GM19438 (cell line): ENCODE results near the gene CFAP61.

Experiments used
- ATAC-seq: cut with Tn5 transposase; IDR thresholded peaks from one replicate; pipeline ENCODE4 v1.9.1; 2021; ENCODE audit warnings: low read depth; ENCODE audit not compliant: unreplicated experiment

Gene CFAP61

DNA sequence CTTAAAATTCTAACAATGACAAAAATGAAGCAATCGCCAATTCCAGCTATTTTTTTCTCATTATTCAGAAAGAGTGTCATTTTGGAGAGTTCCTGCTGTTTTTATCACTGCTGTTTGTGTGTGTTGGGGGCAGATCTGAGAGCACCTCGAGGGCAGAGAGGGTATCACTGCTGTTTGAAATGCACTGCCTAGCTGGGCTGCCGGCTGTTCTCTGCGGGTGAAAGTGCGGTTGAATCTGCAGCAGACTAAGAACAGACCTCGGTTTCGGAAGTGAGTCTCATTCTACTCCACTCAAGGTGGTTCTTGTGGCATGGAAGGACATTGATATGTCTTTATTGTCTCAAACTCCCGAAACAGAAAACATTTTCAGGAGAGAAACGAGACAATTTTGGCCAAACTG, 333.9 kb downstream of the CFAP61 start:
- ATAC-seq: no peak

DNA sequence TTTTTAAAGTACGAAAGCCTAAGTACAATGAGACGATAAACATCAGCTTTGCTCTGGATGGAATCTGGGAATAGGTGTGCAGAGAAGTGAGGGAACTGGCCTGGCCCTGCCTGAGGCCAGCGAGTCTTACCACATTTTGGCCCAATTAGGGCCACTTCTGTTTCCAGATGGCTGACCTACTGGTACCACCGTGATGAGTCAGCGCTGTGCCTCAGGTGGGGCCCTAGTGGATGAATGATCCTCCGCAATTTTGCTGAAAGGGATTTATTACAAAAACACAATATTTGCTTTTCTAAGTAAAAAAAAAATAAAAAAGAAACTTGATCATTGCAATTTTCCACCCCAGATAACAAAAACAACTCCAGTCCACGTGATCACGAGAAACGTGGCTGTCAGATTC, 338.1 kb downstream of the CFAP61 start:
- ATAC-seq: no peak

GRCh38 chr20:20391115-20391514, 338.8 kb downstream of the CFAP61 start:
- ATAC-seq: no peak

GRCh38 chr20:20391766-20392165, 339.4 kb downstream of the CFAP61 start:
- no peak for ATAC-seq

- no peak for ATAC-seq
These were observed 341.1 kb downstream of the CFAP61 start for GRCh38 chr20:20393207-20394120.

GRCh38 chr20:20395087-20395486, 342.8 kb downstream of the CFAP61 start:
- no peak for ATAC-seq

DNA sequence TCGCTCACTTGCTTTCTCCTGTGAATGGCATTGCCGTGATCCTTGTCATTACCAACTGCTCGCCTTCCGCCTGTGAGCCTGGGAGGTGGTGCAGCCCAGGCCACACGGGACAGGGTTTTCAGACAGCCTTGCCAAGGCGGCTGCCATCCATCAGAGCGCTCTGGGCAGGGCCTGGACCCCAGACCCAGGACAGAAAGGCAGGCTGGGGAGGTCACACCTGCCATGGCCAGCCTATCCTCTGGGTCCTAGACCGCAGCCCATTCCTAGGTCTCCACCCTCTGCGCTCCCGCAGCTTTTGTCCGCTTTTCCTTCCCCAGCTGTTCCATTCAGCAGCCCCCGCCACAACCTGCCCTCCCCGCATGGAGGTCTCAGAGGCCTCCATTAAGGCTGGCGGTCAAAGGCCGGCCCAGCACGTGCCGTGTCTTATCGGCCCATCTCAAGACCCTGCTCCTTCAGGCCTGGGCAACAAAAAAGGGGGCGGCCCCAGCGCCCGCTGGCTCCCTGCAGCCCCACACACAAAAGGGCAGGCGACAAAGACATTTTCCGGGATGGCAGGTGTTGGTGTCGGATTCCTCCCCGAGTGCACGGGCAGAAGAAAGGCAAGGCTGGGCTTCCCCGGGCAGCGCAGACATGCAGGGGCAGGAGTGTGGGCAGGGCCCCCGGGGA, 343.7 kb downstream of the CFAP61 start:
- no peak for ATAC-seq

DNA sequence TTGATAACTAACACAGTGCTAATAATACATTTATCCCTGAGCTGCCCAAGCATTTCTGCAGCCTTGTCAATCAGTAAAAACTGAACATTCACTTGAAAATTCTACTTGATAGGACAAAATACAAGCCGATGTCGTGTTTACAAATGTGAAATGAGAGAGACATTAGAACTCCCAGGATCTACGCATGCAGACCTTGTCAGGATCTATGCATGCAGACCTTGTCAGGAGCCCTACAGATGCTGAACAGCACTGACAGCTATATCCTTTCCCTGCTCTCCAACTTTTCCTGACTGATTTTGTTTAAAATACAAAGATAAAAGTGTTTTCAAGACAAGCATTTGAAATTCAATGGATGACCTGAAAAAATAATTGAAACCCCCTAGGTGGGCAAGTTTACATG, 344.5 kb downstream of the CFAP61 start:
- no peak for ATAC-seq

- no peak for ATAC-seq
These were observed 345.8 kb downstream of the CFAP61 start for GRCh38 chr20:20398123-20398522.

DNA sequence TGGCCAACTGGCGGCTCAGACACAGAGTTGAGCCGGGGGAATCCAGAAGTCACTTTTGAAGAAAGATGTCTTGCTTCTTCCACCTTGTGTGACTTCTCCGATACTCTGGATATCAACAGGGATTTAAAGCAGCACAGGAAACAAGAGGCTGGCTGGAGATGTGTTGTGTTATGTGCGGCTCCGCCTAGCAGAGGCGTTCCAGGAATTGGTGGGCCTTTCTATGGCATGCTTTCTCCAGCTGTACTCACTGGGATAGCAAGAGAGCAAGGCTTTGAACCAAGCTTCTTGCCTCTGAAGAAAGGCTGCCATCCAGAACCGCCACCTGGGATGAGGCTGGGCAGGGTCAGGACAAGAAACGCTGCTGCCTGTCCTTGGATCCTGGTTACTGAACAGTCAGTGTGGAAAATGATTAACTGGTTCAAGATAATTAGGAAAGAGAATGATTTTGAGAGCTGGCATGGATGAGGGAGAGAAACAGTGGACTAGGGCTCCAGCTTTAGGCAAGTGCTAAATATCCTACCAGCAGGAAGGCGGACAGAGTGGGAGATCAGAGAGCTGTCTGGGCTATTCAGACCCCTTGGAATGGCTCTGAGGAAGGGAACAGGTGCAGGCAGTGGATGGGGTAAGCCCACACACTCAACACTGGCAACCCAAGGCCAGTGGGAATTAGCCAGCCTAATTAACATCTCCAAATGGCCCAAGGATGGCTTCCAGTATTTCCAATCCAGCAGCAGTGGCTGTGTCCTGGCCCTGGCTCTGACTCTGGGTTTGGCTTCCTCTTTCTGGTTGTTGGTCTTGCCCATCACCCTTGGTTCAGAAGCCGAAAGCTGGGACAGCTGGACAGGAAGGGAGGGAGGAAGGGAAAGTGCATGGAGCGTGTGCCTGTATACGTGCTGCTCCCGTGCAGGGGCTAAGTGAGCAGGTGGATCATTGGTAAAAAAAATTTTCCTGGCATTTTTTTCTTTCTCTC, 347.5 kb downstream of the CFAP61 start:
- no peak for ATAC-seq

GRCh38 chr20:20401991-20402390, 349.7 kb downstream of the CFAP61 start:
- ATAC-seq: no peak

DNA sequence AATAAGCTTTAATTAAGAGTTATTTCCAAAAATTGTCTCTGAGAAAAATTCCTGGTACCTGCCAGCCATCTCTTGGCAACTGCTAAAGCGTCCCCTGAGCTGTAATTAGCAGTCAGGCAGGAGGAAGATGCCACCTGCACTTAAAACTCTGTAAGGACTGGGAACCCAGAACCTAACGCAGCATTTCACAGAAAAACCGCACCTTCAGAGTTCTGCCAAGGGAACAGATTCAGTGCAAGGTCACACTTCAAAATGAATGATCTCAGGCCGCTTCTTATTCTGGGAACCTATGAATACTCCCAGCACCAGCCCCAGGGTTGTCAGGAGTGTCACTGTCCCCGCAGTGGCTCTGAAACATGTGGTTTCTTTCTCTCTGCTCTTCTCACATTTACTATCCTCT, 352.3 kb downstream of the CFAP61 start:
- no peak for ATAC-seq

GRCh38 chr20:20405623-20406022, 353.3 kb downstream of the CFAP61 start:
- ATAC-seq: no peak

GRCh38 chr20:20406306-20406705, 354.0 kb downstream of the CFAP61 start:
- ATAC-seq: no peak

GRCh38 chr20:20407891-20408805, 355.8 kb downstream of the CFAP61 start:
- ATAC-seq: no peak

- no peak for ATAC-seq
These were observed 357.0 kb downstream of the CFAP61 start for GRCh38 chr20:20409331-20409730.
